Daoy (cell line): ENCODE data around the gene CHRNG. TPM values are rescaled to one million over a fixed set of nuclear protein-coding genes. Genes with fewer than 3 reads are reported as not detected.

Experiments used
- DNase-seq: peaks from one replicate; pipeline ENCODE4 v3.0.0-alpha.2; 2015; ENCODE audit warnings: low read depth
- total RNA-seq: library from RNA; depleted of rRNA; stranded (reverse); fragments of >200 nt; shearing (Covaris generic); gene quantifications from 2 replicates; pipeline ENCODE4 v1.2.3, GENCODE V29; 2014; rRNA removed

Gene CHRNG
- total RNA-seq, 1 experiment from 2014 or later = not detected

DNA sequence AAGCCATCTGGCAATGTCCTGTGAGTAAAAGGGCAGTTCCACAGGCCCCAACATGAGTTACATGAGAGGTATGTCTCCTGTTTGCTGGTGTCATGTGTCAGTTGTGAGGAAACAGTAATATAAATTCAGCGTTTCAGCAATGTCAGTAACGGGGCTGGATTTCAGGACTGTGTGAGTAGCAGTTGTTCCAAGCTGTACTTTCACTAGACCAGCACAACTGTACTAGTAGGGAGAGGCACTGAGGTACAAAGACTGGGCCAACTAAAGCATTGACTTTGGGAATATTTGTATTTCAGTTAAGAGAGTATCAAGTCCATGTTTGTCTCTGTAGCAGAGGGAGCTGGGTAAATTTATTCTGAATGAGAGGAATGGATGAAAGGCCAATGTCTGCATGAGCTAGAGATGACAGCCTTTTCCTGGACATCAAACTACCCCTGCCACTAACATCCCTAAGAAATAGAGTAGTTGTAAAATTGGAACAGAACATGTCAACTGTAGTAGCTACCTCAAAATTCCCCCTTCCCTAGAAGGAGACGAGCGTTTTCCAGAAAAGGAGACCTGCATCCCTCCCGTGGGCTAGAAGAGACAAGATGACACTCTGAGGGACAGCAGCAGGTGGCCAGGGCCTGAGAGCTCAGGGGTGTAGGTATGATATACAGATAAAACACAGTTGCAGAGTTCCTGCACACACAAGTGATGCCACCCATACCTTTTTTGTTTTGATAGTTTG lies 35.3 kb downstream of the CHRNG start:
- no peak for DNase-seq

DNA sequence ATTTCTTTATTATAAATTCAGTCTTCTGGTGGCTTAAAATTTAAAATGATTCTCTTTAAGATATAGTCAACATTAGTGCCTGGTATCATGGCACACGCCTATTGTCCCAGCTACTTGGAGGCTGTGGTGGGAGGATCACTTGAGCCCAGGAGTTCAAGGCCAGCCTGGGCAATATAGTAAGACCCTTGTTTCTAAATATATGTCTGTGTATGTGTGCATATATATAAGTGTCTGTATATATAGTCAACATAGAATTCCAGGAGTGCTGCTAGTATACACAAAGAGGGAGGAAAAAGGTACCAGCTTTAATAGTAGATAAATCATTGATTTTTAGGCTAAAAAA lies 35.9 kb downstream of the CHRNG start:
- no peak for DNase-seq

DNA sequence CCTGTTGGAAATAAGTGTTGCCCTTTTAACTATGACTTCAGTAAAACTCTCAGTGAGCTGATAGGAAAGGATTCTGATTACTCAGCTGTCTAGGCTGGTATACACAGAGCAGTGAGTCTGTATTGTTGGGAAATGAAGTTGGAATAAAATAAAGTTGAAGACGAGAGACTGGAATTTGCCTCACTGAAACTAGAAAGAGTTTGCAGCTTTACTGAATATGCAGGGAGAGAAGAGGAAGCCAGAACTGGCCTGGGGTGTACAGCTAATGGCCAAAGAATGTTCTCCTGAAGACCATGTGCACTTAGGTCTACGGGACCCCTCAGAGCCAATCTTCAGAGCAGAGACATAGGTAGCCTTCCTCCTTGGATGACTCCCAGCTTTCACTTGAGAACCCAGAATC lies 37.5 kb downstream of the CHRNG start:
- DNase-seq = no peak

DNA sequence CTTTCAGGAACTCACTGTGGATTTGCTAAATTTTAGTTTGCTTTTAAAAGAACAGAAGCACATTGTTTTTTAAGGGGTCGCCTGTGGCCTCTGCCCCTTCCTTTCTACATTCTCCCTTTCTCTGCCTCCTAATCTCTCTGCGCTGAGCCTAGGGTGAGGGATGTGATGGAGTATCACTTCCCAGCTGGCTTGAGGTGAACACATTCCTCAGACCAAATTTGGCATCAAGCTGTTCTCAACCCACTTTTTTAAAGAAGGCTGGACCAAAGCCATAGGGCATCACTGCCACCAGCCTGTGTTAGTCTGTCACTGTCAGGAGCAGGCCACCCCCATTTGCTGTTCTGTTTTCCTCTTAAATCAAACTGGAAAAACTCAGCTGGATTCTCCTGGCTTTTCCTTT lies 38.3 kb downstream of the CHRNG start:
- DNase-seq = no peak

DNA sequence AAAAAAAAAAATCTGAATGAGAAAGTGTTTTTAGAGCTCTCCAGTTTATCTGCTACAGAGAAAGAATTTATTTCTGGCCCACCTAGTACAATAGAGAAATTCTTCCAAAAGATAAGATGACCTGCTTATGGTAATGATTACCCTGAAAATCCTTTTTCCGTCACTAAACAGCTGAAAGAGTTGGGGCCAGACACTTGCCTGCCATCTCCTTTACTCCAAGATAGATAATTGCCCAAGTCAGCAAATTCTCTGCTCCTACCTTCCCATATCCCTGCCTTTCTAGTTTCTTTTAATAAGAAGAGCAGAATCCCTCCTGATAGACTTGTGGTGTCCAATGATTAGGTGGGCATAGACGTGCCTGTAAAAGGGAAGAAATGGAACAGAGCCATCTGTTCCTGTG lies 39.1 kb downstream of the CHRNG start:
- no peak for DNase-seq

DNA sequence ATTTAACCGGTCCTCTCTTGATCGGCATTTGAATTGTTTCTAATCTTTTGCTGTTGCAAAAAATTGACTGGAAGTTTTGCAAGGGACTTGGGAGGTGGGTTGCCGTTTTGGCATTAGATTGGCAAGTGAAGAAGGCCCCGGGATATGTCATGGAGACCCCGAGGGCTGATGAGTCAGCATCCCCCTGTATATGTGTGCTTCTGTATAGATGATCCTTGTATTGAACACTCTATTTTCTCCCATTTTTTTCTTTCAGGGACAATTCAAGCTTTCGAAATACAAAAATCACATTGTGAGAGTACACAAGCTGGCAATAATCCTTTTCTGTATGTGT lies 41.1 kb downstream of the CHRNG start:
- DNase-seq = no peak

DNA sequence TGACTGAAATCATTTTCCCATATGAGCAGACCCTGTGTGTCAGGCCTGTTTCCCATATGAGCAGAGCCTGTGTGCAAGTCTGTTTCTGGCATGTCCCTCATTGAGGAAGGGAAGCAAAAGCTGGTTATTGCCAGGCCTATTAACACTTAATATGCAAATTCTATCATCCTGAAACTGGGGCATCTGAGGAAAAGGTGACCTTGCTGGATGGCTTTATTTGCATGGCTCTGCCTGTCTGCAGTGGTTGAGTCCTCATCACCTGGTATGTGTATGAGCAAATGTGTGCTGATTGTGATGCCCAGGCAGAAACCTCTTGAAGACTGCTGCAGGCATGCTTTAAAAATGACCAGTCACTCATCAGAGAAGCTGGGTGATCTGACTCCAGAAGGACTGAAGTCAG lies 42.2 kb downstream of the CHRNG start:
- DNase-seq = no peak

DNA sequence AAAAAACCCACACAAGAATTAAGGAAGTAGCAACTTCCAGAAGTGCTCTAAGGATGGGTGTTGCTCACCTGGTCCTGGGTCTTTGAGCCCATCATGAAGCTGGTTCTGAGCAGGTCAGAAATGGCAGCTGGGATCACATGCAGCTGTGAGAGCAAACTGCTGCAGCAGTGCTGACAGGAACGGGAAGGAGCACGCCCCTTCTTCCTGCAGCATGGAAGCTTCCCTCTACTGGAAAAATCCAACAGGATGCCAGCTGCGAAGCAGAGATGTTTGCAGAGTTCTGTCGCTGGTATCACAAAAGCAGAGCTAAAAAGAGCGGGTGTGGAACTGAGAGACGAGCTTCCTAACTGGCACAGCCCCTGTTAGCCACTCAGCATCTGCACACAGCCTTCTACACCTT lies 44.7 kb downstream of the CHRNG start:
- no peak for DNase-seq

DNA sequence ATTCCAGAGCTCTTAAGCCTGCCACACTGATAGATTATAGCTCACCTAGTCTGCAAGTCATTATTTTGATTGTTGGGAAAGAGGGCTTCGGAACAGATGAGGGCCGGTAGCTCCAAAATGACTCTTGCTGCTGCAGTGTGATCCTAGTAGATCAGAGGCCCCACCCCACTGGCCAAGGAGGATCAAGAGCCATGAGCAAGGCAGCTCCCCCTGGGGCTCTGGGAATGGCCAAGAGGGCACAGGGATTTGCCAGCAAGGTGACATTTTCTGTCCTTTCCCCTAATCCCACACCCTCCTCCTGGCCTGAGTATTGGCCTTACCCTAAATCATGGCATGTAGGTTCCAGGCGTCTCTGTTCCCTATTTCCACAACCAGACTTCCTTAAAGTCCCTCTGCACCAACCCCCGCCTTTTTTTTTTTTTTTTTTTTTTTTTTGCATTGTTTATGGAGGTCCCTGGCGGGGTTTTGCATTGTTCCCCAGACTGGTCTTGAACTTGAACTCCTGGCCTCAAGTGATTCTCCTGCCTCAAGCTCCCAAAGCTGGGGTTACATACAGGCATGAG lies 47.5 kb downstream of the CHRNG start:
- no peak for DNase-seq

DNA sequence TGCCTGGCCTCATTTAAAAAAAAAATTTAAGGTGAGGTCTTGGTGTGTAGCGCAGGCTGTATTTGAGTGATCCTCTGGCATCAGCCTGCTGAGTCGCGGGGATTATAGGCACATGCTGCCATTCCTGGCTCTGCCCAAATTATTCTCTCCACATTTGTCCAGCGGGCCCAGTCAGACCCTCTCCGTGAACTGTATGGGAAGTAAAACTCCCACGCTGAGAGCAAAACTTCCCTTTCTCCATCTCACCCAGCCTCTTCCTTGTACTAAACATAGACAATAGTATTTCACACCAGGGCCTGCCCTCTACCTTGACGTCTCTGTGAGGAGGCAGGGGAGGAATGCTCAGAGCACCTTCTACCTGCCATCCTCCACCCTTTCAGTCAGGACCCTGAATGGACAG lies 48.0 kb downstream of the CHRNG start:
- no peak for DNase-seq

DNA sequence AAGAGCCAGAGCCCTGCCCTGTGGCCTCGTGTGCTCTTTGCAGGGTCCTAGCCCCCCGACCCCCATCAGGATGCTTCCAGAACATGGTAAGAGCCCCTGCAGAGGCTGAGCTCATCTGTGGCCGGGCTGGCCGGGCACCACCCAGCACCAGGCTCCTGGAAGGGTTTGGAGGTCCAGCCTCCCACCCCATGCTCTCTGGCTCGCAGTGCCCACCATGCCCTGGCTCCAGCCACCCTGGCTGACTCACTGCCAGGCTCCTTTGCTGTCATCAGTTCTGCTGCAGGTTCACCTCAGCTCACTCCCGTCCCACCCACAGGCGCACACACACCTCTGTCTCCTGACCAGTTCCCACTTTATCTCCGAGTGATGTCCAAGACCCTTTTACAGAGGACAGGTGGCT lies 48.5 kb downstream of the CHRNG start:
- DNase-seq = no peak

DNA sequence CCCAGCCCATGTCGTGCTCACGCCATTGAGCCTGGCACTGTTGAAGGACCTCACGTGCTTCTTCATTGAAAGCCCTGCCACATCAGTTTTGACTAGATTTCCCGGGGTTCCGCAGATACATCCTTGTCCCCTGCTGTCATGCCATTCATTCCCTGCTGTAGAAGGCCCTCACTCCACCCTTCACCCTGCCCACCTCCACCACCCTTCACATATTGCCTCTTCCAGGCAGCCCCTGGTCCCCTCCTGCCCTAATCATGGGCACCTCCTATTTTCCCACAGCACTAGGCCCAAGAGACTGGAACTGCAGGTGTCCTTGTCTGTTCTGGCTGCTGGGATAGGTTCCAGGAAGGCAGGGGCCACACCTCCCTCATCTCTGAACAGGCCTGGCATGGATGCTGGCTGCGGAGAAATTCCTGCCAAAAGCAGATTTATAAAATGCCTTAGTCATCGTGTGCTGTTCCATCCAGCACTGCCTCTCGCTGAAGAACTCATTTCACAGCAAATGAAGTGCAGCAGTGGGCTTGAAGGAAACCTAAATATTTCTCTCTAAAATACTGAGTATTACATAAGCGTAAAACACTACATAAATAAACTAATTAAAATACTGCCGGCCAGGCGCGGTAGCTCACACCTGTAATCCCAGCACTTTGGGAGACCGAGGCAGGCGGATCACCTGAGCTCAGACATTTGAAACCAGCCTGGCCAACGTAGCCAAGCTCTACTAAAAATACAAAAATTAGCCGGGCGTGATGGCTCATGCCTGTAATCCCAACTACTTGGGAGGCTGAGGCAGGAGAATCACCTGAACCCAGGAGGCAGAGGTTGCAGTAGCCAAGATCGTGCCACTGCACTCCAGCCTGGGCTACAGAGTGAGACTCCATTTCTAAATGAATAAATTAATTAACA lies 49.4 kb downstream of the CHRNG start:
- peak; percentile 71 for DNase-seq

DNA sequence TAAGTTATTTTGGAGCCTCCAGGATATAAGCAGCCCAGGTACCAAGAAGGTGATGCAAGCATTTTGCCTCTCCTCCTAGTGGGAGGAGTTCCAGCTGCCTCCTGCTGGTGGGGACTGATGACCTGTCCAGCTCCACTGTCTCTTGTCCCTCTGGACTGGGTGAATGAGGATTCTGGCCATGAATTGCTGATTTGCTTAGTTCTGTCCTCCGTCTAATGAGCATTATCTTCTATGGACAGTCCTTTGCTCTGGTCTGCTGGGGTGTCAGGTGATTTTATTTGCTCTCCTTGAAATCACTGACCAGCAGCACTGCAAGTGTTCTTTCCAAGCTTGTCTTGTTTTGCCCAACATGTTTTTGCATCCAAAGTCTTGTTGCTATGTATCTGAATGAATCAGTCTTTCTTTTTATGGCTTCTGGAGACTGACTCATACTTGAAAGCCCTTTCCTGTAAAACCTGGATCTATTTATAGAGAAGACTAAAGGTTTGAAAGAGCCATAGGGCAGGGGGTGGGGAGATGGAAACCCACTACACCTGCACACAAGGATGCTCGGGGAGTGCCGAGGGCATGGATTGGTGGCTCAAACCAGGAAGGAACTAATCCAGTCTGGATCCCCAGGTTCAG lies 53.4 kb downstream of the CHRNG start:
- peak; percentile 54 for DNase-seq

DNA sequence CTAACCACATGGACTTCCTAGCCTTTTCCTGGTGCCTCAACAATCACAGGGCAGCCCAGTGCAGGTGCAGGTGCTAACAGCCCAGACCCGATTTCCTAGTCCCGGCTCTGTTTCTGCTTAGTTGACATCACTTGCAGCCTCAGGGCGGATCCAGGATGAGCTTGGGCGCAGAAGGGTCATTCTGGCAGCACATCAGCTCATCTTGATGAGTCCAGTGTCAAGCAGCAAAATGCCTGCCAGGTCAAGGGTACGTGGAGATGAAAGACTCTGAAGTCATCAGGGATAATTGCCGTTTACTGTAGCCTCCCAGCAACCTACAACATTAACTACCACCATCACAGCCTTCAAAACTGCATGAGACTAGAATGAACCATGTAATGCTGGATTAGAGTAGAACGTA lies 54.5 kb downstream of the CHRNG start:
- no peak for DNase-seq

Other genes starting within 250 kb of the CHRNG start
- 0.03 TPM in 1 of 2 replicates, not detected in the other for gene ALPP, start 160.9 kb upstream of the CHRNG start, total RNA-seq
- not detected in 2 replicates for gene ALPG, start 132.8 kb upstream of the CHRNG start, total RNA-seq
- gene ALPI, start 83.5 kb upstream of the CHRNG start, total RNA-seq = not detected in 2 replicates
- gene ECEL1, start 51.9 kb upstream of the CHRNG start, total RNA-seq = not detected in 2 replicates
- not detected in 2 replicates for gene PRSS56, start 19.3 kb upstream of the CHRNG start, total RNA-seq
- not detected in 2 replicates for gene CHRND, start 13.5 kb upstream of the CHRNG start, total RNA-seq
- 5.4 and 8.4 TPM in 2 replicates for gene TIGD1, start 10.9 kb downstream of the CHRNG start, total RNA-seq
- 80.5 and 109 TPM in 2 replicates for gene EIF4E2, start 11.0 kb downstream of the CHRNG start, total RNA-seq
- gene EFHD1, start 93.9 kb downstream of the CHRNG start, total RNA-seq = 0.06 and 0.95 TPM in 2 replicates
- 44.4 and 56.9 TPM in 2 replicates for gene GIGYF2, start 157.6 kb downstream of the CHRNG start, total RNA-seq
- gene KCNJ13, start 236.9 kb downstream of the CHRNG start, total RNA-seq = not detected in 2 replicates